HG02885 (cell line): Measurements from ENCODE around the gene ABI3BP.

Source experiments
- ATAC-seq: cut with Tn5 transposase; IDR thresholded peaks from one replicate; pipeline ENCODE4 v1.9.1; 2021; ENCODE audit warnings: mild to moderate bottlenecking; ENCODE audit not compliant: unreplicated experiment, poor library complexity

The ABI3BP gene

GRCh38 chr3:100982710-100983109 is 10.5 kb downstream of the ABI3BP start:
- ATAC-seq, result no peak

DNA sequence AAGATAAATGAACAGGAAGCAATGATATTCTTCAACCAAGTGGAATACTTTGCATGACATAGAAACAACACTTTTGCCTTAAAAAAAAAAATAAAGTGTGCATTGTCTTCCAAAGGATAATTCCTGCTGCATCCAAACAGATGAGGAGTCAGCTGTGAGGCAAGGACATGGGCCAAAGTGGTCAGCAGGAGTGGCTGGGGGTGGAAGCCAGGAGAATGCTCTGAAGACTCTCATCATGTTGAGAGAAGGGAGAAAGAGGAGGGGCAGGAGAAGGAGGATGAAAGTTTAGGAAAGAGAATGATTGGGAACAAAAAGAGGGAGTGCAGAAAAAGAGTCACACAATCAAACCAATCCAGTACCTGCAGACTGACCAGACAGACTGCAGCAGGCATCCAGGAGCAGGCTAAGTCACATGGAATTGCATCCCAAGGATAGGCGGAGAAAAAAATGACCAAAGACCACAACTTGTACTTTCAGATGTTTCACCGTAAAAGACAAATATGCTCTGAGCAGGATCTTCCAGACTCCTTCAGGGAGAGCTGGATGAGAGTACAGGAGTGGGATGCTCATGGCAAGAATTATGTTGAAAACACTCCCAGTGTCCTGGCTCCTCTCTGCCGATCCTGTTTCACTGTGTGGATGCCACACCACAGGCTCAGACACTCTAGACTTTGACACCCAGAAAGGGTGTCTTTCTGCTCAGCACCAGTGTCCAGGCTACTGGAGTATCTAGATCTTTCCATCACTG is 11.9 kb downstream of the ABI3BP start:
- no peak for ATAC-seq

DNA sequence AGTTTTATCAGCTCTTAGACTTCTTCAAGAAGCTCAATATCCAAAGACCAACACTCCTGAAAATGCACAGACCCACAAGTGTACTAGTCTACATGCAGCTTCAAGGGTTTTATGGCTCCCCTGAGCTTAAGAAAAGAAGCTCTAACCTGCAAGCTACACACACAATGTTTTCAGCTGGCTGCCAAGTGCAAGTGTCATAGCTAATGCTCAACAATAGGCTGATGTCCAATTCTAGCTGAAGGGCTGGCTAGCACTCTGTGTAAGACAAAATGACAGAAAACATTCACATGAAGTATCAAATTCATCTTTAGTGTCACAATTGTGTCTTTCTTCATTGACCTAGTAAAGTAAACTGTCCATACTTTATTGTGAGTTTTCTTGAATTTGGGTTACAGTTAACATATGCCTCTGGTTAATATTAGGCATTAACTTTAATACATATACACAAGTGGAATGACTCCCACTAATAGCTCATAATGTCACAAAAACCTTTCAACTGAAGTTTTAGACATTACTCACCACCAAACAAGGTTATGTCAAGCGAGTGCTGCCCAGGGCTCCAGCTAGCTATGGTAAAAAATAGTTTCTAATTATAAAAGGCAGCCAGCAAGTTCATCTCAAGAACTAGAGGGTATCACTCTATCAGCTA is 15.1 kb downstream of the ABI3BP start:
- ATAC-seq, result no peak

- no peak for ATAC-seq
Measured at GRCh38 chr3:100976611-100977010, 16.6 kb downstream of the ABI3BP start.

GRCh38 chr3:100975714-100976113 is 17.5 kb downstream of the ABI3BP start:
- ATAC-seq, result no peak

DNA sequence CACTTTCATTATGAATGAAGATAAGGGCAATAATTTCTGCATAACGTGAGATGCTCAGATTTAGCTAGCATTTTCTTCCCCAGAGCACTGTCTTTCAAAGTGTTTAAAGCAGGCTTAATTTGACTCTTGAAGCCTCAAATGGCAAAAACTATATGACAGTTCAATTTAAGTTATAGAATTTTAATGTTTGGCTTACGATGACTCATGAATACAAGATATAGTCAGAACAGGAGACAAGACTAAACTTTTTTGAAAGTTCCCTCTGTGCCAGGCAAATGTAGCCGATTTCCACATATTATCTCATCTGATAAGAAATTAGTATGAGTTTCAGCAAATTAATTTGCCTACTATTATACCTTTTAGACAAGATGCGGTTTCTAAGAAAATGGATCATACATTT is 19.6 kb downstream of the ABI3BP start:
- no peak for ATAC-seq

DNA sequence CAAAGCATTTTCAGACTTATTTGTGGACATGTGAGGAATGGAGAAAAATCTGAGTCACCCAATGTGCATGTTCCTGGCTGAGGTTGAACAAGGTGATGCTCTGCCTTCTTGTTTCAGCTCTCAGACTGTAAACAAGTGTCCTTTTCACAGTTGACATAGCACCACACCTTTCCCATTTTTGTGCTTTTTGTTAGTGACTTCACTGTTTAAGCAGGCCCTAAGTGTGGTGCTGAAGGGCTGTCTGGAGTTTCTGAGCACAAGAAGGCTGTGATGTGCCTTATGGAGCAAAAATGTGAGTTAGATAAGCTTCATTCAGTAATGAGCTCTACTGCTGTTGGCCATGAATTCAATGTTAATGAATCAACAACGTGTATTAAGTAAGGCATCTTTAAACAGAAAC is 20.4 kb downstream of the ABI3BP start:
- no peak for ATAC-seq

DNA sequence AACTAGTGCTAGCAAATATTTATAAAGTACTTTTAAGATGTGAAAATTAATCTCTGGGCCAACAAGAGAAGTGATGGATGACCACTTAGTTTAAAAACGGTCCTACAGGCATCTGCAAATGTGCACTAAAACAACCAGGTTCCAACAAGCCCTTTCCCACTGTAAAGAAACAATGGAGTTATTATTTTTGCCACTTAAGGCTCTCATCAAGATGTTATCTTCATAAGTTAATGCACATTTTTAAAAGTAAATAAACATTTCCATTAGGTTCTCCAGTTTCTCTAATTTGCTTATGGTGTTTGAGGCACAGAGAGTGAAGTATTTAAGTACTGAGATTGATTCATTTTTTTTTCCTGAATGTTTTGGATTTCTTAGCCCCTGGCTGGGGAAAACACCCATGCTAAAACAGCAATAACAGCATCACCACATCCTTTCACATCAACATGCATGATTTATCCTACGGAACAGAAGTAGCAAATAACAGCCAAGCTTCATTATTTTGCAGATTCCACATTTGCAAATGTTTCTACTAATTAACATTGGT is 20.8 kb downstream of the ABI3BP start:
- no peak for ATAC-seq

GRCh38 chr3:100971798-100972197 is 21.4 kb downstream of the ABI3BP start:
- ATAC-seq, result no peak

DNA sequence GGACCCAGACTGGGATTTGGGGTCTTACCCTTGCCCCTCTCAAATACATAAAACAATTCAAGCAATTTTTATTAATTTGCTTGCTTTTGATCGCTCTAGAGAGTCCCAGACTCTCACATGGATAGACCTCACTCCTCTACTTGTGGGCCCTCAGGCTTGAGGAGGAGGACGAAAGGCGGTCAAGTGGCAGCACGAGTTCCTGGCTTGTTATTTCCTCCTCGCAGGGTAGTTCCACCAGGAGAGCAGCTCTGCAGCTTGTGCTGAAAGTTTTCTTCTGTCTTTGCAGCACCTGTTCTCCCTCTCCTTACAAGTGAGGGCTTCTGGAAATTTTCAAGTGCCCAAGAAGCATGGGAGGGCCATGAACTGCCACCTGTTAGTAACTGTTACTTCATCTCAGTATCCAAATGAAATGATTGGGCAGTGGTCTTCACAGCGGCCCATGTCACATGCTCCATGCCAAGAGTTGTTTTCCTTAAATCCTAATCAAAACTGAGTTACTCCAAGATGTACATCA is 22.7 kb downstream of the ABI3BP start:
- ATAC-seq, result no peak

DNA sequence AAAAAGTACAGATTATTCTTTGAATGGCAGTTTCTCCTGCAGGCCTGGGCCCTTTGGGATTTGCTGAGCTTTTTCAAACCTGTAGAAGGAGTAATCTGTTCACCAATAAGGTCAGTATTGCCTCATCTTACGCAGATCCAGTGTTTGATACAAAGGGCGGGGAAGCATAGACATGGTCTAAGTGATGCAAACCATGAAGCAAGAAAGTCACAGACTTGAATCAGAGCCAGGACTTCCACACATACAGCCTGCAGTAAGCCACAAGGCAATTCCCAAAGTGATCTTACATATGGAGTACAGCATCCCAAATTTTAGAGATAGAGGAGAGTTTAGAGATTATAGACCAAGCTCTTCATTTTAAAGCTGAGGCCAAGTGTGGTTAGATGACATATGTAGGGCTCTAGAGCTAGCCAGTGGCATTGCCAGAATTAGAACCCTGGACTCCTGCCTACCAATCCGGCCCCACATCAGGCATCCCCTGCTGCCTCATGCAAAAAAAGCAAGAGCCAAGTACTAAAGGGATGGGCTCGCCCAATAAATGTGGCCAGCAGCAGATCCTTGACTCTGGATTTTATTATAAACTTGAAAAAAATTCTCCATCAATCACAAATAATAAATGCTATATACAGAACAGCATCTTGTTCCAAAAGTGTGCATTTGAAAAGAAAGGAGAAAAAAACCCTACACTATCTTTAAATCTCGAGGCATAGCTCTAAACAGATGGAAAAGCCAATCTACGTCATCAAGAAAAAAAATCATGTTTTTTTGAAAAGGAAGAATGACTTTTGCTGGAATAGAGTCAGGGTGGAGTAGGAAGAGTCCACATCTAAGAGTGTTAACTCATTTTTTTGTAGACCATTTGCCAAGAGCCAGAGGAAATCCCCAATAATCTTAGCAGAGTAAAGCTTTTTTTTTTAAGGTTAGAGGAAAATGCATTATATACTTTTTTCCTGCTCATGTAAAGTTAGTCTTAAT is 24.0 kb downstream of the ABI3BP start:
- ATAC-seq, result no peak

DNA sequence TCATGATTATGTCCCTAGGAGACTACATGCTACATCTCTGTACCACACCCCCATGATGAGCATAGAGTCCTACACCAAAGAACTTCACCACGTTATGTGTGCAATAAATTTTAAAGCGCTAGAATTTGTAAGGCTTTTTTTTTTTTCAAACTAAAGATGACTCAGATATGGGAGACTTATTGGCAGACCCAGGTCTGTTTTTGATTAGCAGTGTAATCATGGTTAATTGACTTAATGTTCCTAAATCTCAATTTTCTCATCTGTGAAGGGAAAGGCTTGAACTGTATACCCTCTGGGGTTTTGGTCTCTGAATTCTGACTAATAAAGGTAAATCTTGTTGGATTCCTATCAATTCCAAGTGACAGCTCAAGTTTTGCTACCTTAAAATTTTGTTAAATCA is 26.4 kb downstream of the ABI3BP start:
- ATAC-seq, result no peak

- ATAC-seq, result no peak
Measured at GRCh38 chr3:100966049-100966491, 27.2 kb downstream of the ABI3BP start.

DNA sequence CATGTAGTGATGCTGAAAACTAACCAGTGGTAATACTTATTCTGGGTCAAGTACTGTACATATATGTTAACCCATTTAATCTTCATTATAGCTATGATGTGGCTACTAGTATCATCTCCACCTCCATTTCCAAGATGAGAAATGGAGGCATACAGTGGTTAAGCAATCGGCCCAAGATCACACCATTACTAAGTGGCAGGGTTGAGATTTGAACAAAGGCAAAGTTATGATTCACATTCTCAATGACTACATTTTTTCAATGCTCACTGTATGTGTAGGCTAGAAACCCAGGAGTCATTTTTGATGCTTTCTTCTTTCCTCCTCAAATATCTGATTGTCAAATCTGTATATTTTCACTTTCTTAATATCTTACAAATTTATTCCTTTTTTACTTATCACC is 30.2 kb downstream of the ABI3BP start:
- no peak for ATAC-seq

- ATAC-seq, result no peak
Measured at GRCh38 chr3:100957261-100957986, 35.8 kb downstream of the ABI3BP start.

DNA sequence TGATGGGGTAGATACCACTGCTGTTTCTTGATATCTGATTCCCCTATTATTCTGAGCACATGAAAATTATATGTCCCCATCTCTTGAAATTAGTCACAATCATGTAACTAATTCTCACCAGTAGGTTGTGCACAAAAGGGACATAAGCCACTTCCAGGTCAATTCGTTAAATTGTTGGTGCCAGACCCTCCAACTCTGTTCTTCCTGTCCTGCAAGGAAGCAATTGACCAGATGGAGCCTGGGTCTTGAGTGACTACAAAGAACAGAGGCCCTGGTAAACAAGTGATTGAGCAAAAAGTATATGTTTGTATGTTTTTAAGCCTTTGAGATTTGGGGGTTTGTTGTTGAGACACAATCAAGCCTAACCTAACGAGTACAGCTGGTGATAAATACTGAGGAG is 36.9 kb downstream of the ABI3BP start:
- no peak for ATAC-seq

- ATAC-seq, result no peak
Measured at GRCh38 chr3:100954990-100955389, 38.2 kb downstream of the ABI3BP start.

- no peak for ATAC-seq
Measured at GRCh38 chr3:100954199-100954935, 38.9 kb downstream of the ABI3BP start.

DNA sequence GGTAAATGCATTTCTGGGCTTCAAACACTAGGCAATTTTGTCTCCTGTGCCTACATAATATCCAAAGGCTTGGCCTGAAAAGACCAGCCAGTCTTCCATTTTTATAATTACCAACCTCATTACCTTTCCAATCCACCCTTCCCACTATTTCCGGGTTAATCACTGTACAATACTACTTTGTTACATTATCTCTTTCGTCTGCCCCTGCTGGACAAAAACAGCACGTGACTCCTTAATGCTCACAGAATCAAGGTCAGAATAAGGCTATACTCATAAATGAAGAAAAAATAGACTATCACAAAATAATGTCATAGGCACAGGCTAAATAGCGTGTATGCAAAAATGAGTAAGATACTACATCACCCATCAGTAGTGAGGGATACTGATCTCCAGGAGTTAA is 40.1 kb downstream of the ABI3BP start:
- no peak for ATAC-seq
